Fibroblast of mammary gland (primary cell): ENCODE measurements around the gene ASPRV1.

Source experiments
- DNase-seq: peaks from one replicate; pipeline ENCODE4 v3.0.0-alpha.2; 2010; ENCODE audit warnings: low read depth
- H3K4me3 ChIP-seq: 2 replicates; pipeline ENCODE4 v1.5.1; 2011; ENCODE audit warnings: low read depth, mild to moderate bottlenecking, low read length, moderate library complexity; ENCODE audit not compliant: control insufficient read depth
- TF ChIP-seq, protein P1 (sequence below): conservative IDR thresholded peaks from 2 replicates; pipeline ENCODE4 v1.5.1; 2011; ENCODE audit warnings: low read depth, low read length, inconsistent platforms; ENCODE audit not compliant: control insufficient read depth, insufficient read depth

Gene ASPRV1

DNA sequence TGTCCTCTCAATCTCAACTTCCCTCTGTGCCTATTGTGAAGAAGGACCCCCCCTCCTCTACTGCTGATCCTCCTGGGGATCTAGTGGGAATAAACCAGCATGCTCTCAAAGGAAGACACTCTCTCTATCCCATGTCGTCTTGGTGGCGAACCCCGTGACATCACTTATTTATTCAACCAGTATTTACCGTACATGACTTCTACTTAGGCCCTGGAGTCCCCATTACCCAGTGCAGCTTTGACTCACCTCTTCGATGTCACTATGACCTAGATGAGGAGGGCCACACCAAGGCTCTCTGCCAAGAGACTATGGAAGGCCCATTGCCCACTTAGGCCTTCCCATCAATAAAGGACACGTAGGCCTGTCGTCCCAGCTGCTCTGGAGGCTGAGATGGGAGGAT is 16.7 kb downstream of the ASPRV1 start:
- H3K4me3 ChIP-seq, result no peak overlapping the region
- DNase-seq, result no peak
- TF ChIP-seq, protein P1, sequence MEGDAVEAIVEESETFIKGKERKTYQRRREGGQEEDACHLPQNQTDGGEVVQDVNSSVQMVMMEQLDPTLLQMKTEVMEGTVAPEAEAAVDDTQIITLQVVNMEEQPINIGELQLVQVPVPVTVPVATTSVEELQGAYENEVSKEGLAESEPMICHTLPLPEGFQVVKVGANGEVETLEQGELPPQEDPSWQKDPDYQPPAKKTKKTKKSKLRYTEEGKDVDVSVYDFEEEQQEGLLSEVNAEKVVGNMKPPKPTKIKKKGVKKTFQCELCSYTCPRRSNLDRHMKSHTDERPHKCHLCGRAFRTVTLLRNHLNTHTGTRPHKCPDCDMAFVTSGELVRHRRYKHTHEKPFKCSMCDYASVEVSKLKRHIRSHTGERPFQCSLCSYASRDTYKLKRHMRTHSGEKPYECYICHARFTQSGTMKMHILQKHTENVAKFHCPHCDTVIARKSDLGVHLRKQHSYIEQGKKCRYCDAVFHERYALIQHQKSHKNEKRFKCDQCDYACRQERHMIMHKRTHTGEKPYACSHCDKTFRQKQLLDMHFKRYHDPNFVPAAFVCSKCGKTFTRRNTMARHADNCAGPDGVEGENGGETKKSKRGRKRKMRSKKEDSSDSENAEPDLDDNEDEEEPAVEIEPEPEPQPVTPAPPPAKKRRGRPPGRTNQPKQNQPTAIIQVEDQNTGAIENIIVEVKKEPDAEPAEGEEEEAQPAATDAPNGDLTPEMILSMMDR, result no peak

GRCh38 chr2:69943843-69944525 is 17.4 kb downstream of the ASPRV1 start:
- H3K4me3 ChIP-seq, result no peak overlapping the region
- no peak for DNase-seq
- TF ChIP-seq, protein P1, result no peak

- H3K4me3 ChIP-seq, result no peak overlapping the region
- TF ChIP-seq, protein P1, result no peak
- DNase-seq, result no peak
Measured at GRCh38 chr2:69943000-69943842, 18.2 kb downstream of the ASPRV1 start.

GRCh38 chr2:69940691-69941090 is 20.7 kb downstream of the ASPRV1 start:
- no peak overlapping the region for H3K4me3 ChIP-seq
- TF ChIP-seq, protein P1, result no peak
- DNase-seq, result no peak

DNA sequence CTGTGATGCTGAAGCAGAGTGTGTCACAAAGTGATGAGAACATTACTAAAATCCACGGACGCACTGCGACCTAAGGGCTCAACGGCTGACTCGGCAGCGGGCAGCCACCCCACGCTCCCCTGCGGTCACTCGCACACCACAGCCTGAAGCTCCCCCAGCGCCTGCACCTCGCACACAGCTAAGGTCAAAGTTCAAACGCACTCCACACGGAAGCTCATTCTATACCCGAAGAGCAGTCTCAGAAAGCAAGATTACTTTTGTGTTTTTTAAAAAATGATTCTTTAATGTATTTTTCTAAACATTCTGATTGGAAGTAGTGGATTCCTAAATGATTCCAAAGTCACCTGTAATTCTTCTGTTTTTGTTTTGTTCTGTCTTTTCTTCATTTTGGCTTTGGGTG is 21.7 kb downstream of the ASPRV1 start:
- H3K4me3 ChIP-seq, result no peak overlapping the region
- TF ChIP-seq, protein P1, result no peak
- DNase-seq, result no peak

DNA sequence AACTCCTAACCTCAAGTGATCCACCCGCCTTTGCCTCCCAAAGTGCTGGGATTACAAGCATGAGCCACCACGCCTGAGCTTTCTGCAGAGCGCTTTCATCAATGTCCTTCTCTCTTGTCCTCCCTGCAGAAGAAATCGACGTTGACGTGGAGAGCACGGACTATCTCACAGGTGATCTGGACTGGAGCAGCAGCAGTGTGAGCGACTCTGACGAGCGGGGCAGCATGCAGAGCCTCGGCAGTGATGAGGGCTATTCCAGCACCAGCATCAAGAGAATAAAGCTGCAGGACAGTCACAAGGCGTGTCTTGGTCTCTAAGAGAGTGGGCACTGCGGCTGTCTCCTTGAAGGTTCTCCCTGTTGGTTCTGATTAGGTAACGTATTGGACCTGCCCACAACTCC is 23.5 kb downstream of the ASPRV1 start:
- TF ChIP-seq, protein P1, result no peak
- no peak for DNase-seq
- H3K4me3 ChIP-seq, result no peak overlapping the region
